ENCODE data around the gene SBSN. TPM values are rescaled to one million over a fixed set of nuclear protein-coding genes. Genes with fewer than 3 reads are reported as not detected.

Gene SBSN
- total and polyA plus RNA-seq, 2 experiments from 2014 or later: 0.19 TPM; not detected in 1

DNA sequence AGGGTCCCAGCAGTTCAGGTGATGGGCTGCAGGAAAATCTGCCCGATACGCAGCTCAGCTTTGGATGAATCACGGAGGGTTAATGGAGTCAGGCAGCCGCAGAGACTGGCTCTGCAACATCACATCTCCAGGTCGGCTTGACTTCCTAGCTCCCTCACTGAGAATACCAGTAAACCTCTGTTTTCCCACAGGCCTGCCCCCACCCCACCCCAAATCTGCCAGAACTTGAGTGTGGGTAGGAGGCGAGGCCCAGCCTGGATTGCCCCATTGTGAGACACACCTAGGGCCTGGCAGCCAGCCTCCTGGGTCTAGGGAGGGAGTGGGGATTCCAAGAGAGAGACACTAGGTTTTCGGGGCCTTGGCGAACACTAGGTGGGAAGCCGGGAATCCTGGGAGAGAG is 34.1 kb downstream of the SBSN start:
- TF ChIP-seq EZH2phosphoT487 (IDR thresholded peaks at IDR 0.05; ENCODE audit: low read depth, severe bottlenecking, unreplicated experiment) (no peak), EZH2 (IDR thresholded peaks at IDR 0.05; ENCODE audit: borderline replicate concordance) (no peak)
- TF ChIP-seq, protein P1, sequence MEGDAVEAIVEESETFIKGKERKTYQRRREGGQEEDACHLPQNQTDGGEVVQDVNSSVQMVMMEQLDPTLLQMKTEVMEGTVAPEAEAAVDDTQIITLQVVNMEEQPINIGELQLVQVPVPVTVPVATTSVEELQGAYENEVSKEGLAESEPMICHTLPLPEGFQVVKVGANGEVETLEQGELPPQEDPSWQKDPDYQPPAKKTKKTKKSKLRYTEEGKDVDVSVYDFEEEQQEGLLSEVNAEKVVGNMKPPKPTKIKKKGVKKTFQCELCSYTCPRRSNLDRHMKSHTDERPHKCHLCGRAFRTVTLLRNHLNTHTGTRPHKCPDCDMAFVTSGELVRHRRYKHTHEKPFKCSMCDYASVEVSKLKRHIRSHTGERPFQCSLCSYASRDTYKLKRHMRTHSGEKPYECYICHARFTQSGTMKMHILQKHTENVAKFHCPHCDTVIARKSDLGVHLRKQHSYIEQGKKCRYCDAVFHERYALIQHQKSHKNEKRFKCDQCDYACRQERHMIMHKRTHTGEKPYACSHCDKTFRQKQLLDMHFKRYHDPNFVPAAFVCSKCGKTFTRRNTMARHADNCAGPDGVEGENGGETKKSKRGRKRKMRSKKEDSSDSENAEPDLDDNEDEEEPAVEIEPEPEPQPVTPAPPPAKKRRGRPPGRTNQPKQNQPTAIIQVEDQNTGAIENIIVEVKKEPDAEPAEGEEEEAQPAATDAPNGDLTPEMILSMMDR (IDR thresholded peaks at IDR 0.05; ENCODE audit: poor library complexity): no peak
- Histone ChIP-seq H3K36me3 (replicated peaks; ENCODE audit: insufficient read depth, low read depth) (no peaks in the 10 kb centered on the region), H3K27me3 (no peaks in the 10 kb centered on the region), H3K4me3 (no peak overlapping the region), H3K4me2 (no peak overlapping the region), H3K9me3 (ENCODE audit: low read depth) (no peaks in the 10 kb centered on the region), H4K20me1 (ENCODE audit: insufficient read depth, poor library complexity, severe bottlenecking) (no peaks in the 10 kb centered on the region), H3K9me2 (replicated peaks; ENCODE audit: insufficient read depth) (no peaks in the 10 kb centered on the region), H3K27ac (no peak overlapping the region), H2AFZ (no peak overlapping the region), H3K79me2 (no peaks in the 10 kb centered on the region), H3K4me1 (ENCODE audit: insufficient read depth) (no peaks in the 10 kb centered on the region)
- DNase-seq (ENCODE audit: low spot score): no peak
- WGBS (ENCODE audit: low lambda C conversion rate, missing lambda C conversion rate): 90% methylated on average over 8 of the region's 9 CpGs

DNA sequence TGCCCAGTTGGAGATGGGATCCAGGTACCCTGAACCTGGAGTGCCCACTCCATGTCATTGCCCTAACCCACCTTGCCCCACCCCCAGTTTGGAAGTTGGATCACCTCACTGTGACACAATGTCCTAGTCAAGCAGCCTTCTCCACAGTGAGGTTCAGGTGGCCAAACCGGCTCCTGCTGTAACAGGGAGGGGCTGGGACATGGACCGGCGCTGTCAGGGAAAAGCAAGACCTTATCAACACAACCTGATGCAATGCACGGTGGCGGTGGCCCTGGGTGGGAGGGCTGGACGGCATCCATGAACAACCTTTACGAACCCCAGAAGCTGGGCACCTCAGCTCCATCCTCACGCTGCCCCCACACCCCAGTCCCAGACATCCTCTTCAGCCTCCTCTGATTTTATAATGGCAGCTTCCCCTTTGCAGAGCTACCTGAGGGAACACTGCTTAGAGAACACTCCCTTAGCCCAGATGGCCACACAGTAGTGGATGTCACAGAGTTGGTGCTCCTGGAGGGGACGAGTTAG is 36.2 kb downstream of the SBSN start:
- WGBS (ENCODE audit: low lambda C conversion rate, missing lambda C conversion rate): 88% methylated on average over 9 of the region's 9 CpGs

DNA sequence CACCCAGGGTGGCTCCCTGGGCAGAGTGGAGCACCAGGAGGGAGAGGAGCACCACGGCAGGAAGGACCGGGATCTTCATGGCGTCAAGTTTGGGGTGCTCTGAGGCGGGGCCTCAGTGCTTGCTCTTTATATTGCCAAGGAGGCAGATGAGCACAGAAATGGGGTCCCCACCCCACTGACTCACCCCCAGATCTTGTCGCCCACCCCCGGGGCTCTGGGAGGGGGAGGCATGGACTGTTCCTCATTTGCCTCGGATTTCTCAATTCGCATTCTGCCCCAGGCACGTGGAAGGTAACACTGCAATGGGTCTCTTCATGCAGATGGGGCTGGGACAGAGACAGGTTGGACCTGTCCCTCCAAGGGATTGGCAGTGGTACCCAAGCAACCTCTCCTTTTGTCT is 37.7 kb downstream of the SBSN start, which contains the start of gene KRTDAP:
Gene KRTDAP (minus strand): TSS at position 101 of the 400 bp plus-strand sequence. CDS start 22 bp downstream, at position 79.
- H3K4me1 ChIP-seq (ENCODE audit: insufficient read depth): no peaks in the 10 kb centered on the region
- DNase-seq (ENCODE audit: low spot score): no peak
- no peak within 1 kb of the TSS for H3K27ac ChIP-seq
- no peaks in the 10 kb centered on the region for H4K20me1 ChIP-seq (ENCODE audit: insufficient read depth, poor library complexity, severe bottlenecking)
- H2AFZ ChIP-seq: no peak within 1 kb of the TSS
- no peak within 1 kb of the TSS for H3K4me2 ChIP-seq
- no peak within 1 kb of the TSS for H3K4me3 ChIP-seq
- H3K27me3 ChIP-seq: no peaks in the 10 kb centered on the region
- TF ChIP-seq EZH2phosphoT487 (IDR thresholded peaks at IDR 0.05; ENCODE audit: low read depth, severe bottlenecking, unreplicated experiment) (no peak), EZH2 (IDR thresholded peaks at IDR 0.05; ENCODE audit: borderline replicate concordance) (no peak)
- TF ChIP-seq, protein P1 (IDR thresholded peaks at IDR 0.05; ENCODE audit: poor library complexity): no peak
- no peaks in the 10 kb centered on the region for H3K79me2 ChIP-seq
- no peaks in the 10 kb centered on the region for H3K36me3 ChIP-seq (replicated peaks; ENCODE audit: insufficient read depth, low read depth)
- 92% methylated on average over 8 of the region's 9 CpGs for WGBS (ENCODE audit: low lambda C conversion rate, missing lambda C conversion rate)
- H3K9me3 ChIP-seq (ENCODE audit: low read depth): no peaks in the 10 kb centered on the region
- H3K9me2 ChIP-seq (replicated peaks; ENCODE audit: insufficient read depth): no peaks in the 10 kb centered on the region

More for the DNA sequence above, 36.2 kb downstream of the SBSN start:
- Histone ChIP-seq H3K79me2 (no peaks in the 10 kb centered on the region), H3K4me2 (no peak overlapping the region), H3K27ac (no peak overlapping the region), H3K9me3 (ENCODE audit: low read depth) (no peaks in the 10 kb centered on the region), H3K27me3 (no peaks in the 10 kb centered on the region), H3K9me2 (replicated peaks; ENCODE audit: insufficient read depth) (no peaks in the 10 kb centered on the region), H2AFZ (no peak overlapping the region), H4K20me1 (ENCODE audit: insufficient read depth, poor library complexity, severe bottlenecking) (no peaks in the 10 kb centered on the region), H3K36me3 (replicated peaks; ENCODE audit: insufficient read depth, low read depth) (no peaks in the 10 kb centered on the region), H3K4me3 (no peak overlapping the region), H3K4me1 (ENCODE audit: insufficient read depth) (no peaks in the 10 kb centered on the region)
- TF ChIP-seq, protein P1 (IDR thresholded peaks at IDR 0.05; ENCODE audit: poor library complexity): no peak
- TF ChIP-seq EZH2phosphoT487 (IDR thresholded peaks at IDR 0.05; ENCODE audit: low read depth, severe bottlenecking, unreplicated experiment): no peak
- TF ChIP-seq EZH2 (IDR thresholded peaks at IDR 0.05; ENCODE audit: borderline replicate concordance): no peak
- DNase-seq (ENCODE audit: low spot score): no peak

Measured in hepatocyte (in vitro differentiated cells).